Femur (tissue), 1 donor: ENCODE measurements around the gene RWDD2A.
"Not testable (repeated sequence)": the region's sequence is repeated elsewhere in the genome, so short reads cannot be mapped to it uniquely, and the experiment has no call there.

Experiments used
- DNase-seq: peaks from one replicate; pipeline ENCODE4 v3.0.0-alpha.2; 2017

The RWDD2A gene

GRCh38 chr6:83192871-83193746 is at the start of gene RWDD2A, which contains the start of gene PGM3:
RWDD2A (plus strand) TSS chr6:83193357; CDS start chr6:83194452, 1,095 bp downstream.
PGM3 (minus strand) TSS chr6:83193265; CDS start chr6:83191012, 2,253 bp downstream.
- peak; percentile 95 for DNase-seq

GRCh38 chr6:83151114-83151513 is 42.0 kb upstream of the RWDD2A start:
- no peak for DNase-seq

GRCh38 chr6:83152913-83153312 is 40.2 kb upstream of the RWDD2A start:
- no peak for DNase-seq

- DNase-seq, result no peak
Measured at GRCh38 chr6:83153883-83154521, 39.2 kb upstream of the RWDD2A start.

GRCh38 chr6:83155794-83156193 is 37.4 kb upstream of the RWDD2A start:
- DNase-seq, result no peak

DNA sequence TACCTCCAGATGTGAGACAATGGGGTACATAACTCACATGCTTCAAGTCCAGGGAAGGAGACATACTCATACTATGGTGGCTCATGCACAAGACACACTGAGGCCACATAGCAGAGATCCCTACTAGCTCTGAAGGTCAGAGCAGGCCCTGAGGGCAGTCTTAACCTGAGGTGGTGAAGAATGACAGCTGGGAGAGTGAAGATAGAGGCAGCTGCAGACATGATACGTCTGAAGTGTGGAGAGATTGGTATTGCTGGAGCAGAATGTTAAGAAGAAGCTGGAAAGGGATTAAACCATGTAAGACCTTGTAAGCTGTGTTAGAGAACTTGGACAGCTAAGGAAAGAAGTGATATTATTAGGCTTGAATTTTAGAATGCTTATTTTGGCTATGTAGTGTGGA is 33.0 kb upstream of the RWDD2A start:
- DNase-seq, result no peak

DNA sequence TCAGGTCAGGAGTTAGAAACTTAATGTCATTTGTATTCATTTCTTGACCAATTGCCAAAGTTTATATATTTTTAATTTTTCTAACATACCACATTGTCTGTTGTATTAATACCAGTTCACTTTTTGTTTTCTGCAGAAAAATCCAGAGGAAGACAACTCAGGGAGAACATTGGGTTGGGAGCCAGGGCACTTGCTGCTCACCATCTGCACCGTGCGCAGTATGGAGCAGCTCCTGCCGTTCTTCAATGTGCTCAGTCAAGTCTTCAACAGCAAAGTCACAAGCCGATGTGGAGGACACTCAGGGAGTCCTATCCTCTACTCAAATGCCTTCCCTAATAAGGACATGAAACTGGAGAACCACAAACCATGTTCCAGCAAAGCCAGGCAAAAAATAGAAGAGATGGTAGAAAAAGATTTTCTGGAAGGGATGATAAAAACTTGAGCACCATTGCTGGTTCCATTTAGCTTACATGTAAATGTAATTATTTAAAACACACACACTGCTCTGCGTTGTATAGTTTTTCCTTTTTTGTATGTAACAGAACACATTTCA is 25.4 kb upstream of the RWDD2A start:
- no peak for DNase-seq

DNA sequence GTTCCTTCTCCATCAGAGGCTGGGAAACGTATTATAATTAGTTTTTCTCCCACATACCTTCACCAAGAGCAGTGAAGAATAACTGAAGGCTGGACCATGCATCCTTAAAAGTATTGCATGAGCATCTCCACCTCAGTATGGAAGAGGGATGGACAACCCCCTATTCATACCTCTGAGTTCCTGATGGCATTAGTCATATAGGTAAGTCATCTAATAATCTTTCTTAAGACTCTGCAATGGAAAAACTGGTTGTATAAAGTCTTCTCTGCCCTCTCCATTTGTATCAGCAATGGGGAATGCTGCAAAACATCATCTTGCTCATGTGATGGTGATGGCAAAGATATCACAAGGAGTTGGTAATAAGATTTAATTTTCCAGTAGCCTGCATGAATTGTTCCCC is 24.6 kb upstream of the RWDD2A start:
- DNase-seq, result no peak

GRCh38 chr6:83169106-83169505 is 24.1 kb upstream of the RWDD2A start:
- DNase-seq, result no peak

DNA sequence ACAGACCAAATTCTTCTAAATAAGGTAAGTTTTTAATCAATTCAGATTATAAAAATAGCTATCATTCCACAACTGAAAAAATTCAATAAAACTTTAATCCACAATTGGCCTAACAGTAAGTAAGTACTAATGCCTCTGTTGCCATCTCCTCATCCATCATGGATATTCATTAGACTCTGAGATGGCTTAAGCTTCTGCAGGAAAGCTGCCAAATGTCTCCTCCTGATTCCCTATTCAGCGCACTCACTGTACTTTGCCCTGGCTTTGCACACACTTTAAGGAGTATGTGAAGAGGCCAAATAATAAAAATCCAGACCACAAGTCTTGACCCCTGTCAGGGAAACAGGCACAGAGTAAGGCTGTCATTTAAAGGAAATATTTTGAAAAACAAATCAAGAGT is 23.6 kb upstream of the RWDD2A start:
- DNase-seq, result no peak

- no peak for DNase-seq
Measured at GRCh38 chr6:83176246-83176645, 16.9 kb upstream of the RWDD2A start.

DNA sequence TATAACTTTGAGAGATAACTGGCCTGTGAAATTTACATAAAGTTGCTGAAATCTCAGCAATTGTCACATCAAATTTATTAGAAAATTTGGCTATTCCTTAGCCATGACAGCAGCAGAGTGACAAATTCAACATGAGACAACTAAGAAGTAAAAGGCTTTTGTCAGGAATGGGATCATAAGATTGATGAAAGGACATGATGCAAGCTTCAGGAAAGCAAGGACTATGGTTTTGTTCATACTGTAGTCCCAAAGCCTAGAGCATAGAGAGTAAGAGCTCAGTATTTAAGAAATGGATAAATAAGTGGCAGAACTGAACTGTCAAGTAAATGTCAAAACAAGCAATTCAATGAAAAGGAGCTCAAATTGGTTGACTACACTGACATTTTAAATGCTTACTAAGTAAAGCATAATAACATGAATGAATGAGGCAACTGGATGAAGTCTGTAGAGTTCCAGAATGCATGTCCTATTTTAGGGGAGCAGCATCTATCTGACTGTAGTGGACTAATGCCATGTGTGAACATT is 12.7 kb upstream of the RWDD2A start:
- DNase-seq, result no peak

- DNase-seq, result no peak
Measured at GRCh38 chr6:83182114-83182513, 11.0 kb upstream of the RWDD2A start.

GRCh38 chr6:83183082-83183828 is 9.9 kb upstream of the RWDD2A start:
- no peak for DNase-seq

- DNase-seq, result no peak
Measured at GRCh38 chr6:83185096-83185495, 8.1 kb upstream of the RWDD2A start.

DNA sequence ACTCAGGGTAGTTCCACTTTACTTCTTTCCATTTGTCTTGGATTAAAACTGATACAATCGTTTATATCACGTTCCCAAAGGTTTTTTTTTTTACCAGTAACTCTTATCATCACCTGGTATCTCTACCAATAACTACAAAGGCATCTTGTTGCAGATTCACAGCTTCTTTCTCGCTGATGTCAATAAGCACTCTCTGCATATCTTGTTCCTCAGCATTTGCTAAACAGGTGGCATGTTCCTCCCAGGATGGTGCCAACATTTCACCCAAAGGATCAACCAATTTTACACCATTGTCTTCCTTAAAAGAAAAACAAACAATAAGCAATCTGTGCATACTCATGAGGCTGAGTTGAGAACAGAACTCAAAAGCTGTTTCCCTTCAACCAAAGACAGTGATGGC is 4.7 kb upstream of the RWDD2A start:
- DNase-seq, result no peak

DNA sequence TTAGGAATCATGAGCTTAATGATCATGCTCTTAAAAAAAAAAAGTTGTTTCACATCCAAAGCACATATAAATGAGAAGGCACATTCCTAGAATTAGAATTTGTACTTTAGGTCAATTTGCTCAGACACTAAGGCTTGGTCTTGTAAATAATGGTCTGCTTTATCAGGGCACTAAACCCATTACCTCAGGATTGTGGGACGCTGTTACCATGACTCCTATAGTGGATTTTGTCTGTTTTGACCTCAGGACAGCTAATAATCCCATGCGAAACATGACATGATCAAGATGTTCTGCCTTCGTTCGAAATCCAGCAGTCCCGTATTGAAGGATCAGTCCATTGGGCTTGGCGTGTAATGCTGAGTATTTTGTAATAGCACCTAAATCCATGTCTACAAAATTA is 2.5 kb upstream of the RWDD2A start:
- no peak for DNase-seq

GRCh38 chr6:83191974-83192373 is 1.2 kb upstream of the RWDD2A start:
- not testable (repeated sequence) for DNase-seq

- no peak for DNase-seq
Measured at GRCh38 chr6:83192456-83192855, 701 bp upstream of the RWDD2A start.

- DNase-seq, result peak; percentile 68
Measured at GRCh38 chr6:83193747-83194566, 800 bp downstream of the RWDD2A start.

- DNase-seq, result no peak
Measured at GRCh38 chr6:83198486-83199172, 5.5 kb downstream of the RWDD2A start.
